ENCODE results near the gene SNRPB.

GRCh38 chr20:2475850-2476741, 5.5 kb upstream of the SNRPB start:
- TF ChIP-seq POLR2A (IDR thresholded peaks at IDR 0.05), result no peak
- TF ChIP-seq CTCF (IDR thresholded peaks at IDR 0.05), result no peak
- TF ChIP-seq POLR2AphosphoS5 (IDR thresholded peaks at IDR 0.05), result no peak
- TF ChIP-seq EP300 (IDR thresholded peaks at IDR 0.05), result no peak
